Measurements from ENCODE around the gene ETV2.
"Not testable (repeated sequence)": the region's sequence is repeated elsewhere in the genome, so short reads cannot be mapped to it uniquely, and the experiment has no call there.

ETV2 gene

GRCh38 chr19:35661995-35662340, 20.4 kb downstream of the ETV2 start:
- no peak for DNase-seq

GRCh38 chr19:35663981-35664380, 22.4 kb downstream of the ETV2 start:
- no peak for DNase-seq

- DNase-seq, result no peak
These were observed 23.6 kb downstream of the ETV2 start for GRCh38 chr19:35665157-35665556.

- DNase-seq, result no peak
These were observed 24.1 kb downstream of the ETV2 start for GRCh38 chr19:35665604-35666003.

GRCh38 chr19:35666251-35666913, 24.8 kb downstream of the ETV2 start, which contains the start of gene UPK1A:
Gene UPK1A, plus strand, starts transcription at chr19:35666517. Its CDS starts 296 bp downstream, at chr19:35666813.
- DNase-seq, result no peak

- no peak for DNase-seq
These were observed 28.0 kb downstream of the ETV2 start for GRCh38 chr19:35669566-35669965.

GRCh38 chr19:35669974-35670373, 28.4 kb downstream of the ETV2 start:
- no peak for DNase-seq

- DNase-seq, result no peak
These were observed 29.1 kb downstream of the ETV2 start for GRCh38 chr19:35670686-35671085.

GRCh38 chr19:35671818-35672217, 30.3 kb downstream of the ETV2 start:
- DNase-seq, result peak in 1 of 2 experiments; percentile 4

- no peak for DNase-seq
These were observed 31.7 kb downstream of the ETV2 start for GRCh38 chr19:35673121-35673804.

- DNase-seq, result no peak
These were observed 34.1 kb downstream of the ETV2 start for GRCh38 chr19:35675589-35676140.

- no peak for DNase-seq
These were observed 48.3 kb downstream of the ETV2 start for GRCh38 chr19:35689836-35690235.

- DNase-seq, result not testable (repeated sequence)
These were observed 49.6 kb downstream of the ETV2 start for GRCh38 chr19:35691106-35691505.

- DNase-seq, result no peak
These were observed 50.5 kb downstream of the ETV2 start for GRCh38 chr19:35692010-35692409.

GRCh38 chr19:35693422-35693821, 51.9 kb downstream of the ETV2 start:
- no peak for DNase-seq

- peak; percentile 86 to 89 for DNase-seq
These were observed 52.5 kb downstream of the ETV2 start for GRCh38 chr19:35693835-35694599.

Measured in NCI-H2081 (cell line).